BLaER1 (cell line): ENCODE data around the gene GLDC.
"Not testable (repeated sequence)": the region's sequence is repeated elsewhere in the genome, so short reads cannot be mapped to it uniquely, and the experiment has no call there.

ENCODE experiments used
- H3K27ac ChIP-seq: shearing (Covaris generic); formaldehyde crosslinking; 2 replicates; pipeline ENCODE4 v1.8.1; 2022
- H3K27me3 ChIP-seq: shearing (Covaris generic); formaldehyde crosslinking; 2 replicates; pipeline ENCODE4 v1.8.1; 2022
- H3K36me3 ChIP-seq: shearing (Covaris generic); formaldehyde crosslinking; 2 replicates; pipeline ENCODE4 v1.8.1; 2022
- H3K4me1 ChIP-seq: shearing (Covaris generic); formaldehyde crosslinking; 2 replicates; pipeline ENCODE4 v1.8.1; 2022
- H3K4me2 ChIP-seq: shearing (Covaris generic); formaldehyde crosslinking; 2 replicates; pipeline ENCODE4 v1.8.1; 2022
- H3K4me3 ChIP-seq: shearing (Covaris generic); formaldehyde crosslinking; 2 replicates; pipeline ENCODE4 v1.8.1; 2022
- H3K9ac ChIP-seq: shearing (Covaris generic); formaldehyde crosslinking; 2 replicates; pipeline ENCODE4 v1.8.1; 2022
- H3K9me3 ChIP-seq: shearing (Covaris generic); formaldehyde crosslinking; 2 replicates; pipeline ENCODE4 v1.8.1; 2022
- H4K20me1 ChIP-seq: shearing (Covaris generic); formaldehyde crosslinking; 2 replicates; pipeline ENCODE4 v1.8.1; 2022
- Cebpa-rat ChIP-seq: shearing (Covaris generic); IDR thresholded peaks from 2 replicates; pipeline ENCODE4 v1.8.1; 2022

GLDC gene

GRCh38 chr9:6645355-6646292 is at the start of gene GLDC:
Gene GLDC (minus strand): TSS chr9:6645729. CDS start chr9:6645499, 230 bp downstream.
- TF ChIP-seq Cebpa-rat = no peak
- H3K27ac ChIP-seq = no peak within 1 kb of the TSS
- no peaks in the 10 kb centered on the region for H3K36me3 ChIP-seq
- H3K27me3 ChIP-seq = peaks cover 69% of the 10 kb centered on the region
- peak within 1 kb of the TSS; percentile 60 for H3K4me3 ChIP-seq
- H4K20me1 ChIP-seq = peaks cover 21% of the 10 kb centered on the region
- peak within 1 kb of the TSS; percentile 77 for H3K4me2 ChIP-seq
- H3K4me1 ChIP-seq = peaks cover 11% of the 10 kb centered on the region
- no peak within 1 kb of the TSS for H3K9ac ChIP-seq
- peaks cover 3% of the 10 kb centered on the region; the same call in 1 of the 2 replicates for H3K9me3 ChIP-seq

- Histone ChIP-seq H3K4me3 (peak overlapping the region; percentile 60), H3K27me3 (no peaks in the 10 kb centered on the region), H3K9me3 (no peaks in the 10 kb centered on the region), H4K20me1 (no peaks in the 10 kb centered on the region), H3K36me3 (peaks cover 2% of the 10 kb centered on the region; the same call in 1 of the 2 replicates), H3K27ac (peak overlapping the region; percentile 87), H3K9ac (peak overlapping the region; percentile 76), H3K4me1 (peaks cover 74% of the 10 kb centered on the region), H3K4me2 (peak overlapping the region; percentile 76)
- no peak for TF ChIP-seq Cebpa-rat
These were observed 47.4 kb upstream of the GLDC start for GRCh38 chr9:6692881-6693361.

DNA sequence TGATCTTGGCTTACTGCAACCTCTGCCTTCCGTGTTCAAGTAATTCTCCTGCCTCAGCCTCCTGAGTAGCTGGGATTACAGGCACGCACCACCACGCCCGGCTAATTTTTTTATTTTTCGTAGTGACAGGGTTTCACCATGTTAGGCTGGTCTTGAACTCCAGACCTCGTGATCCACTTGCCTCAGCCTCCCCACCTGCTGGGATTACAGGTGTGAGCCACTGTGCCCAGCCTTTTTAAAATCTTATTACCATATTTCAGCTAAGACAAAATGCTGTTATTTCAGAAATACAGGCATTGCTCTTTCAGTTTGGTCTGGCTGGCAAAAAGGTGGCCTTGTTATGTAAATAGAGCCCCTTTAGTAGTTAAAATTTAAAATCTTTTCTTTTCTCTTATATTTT is 46.9 kb upstream of the GLDC start:
- no peak for TF ChIP-seq Cebpa-rat
- Histone ChIP-seq H3K36me3 (peaks cover 4% of the 10 kb centered on the region; the same call in 1 of the 2 replicates), H3K4me2 (peak overlapping the region; percentile 76), H3K4me1 (peaks cover 79% of the 10 kb centered on the region), H3K27ac (peak overlapping the region; percentile 87), H3K9ac (peak overlapping the region; percentile 76), H4K20me1 (no peaks in the 10 kb centered on the region), H3K27me3 (no peaks in the 10 kb centered on the region), H3K4me3 (peak overlapping the region; percentile 60), H3K9me3 (no peaks in the 10 kb centered on the region)

DNA sequence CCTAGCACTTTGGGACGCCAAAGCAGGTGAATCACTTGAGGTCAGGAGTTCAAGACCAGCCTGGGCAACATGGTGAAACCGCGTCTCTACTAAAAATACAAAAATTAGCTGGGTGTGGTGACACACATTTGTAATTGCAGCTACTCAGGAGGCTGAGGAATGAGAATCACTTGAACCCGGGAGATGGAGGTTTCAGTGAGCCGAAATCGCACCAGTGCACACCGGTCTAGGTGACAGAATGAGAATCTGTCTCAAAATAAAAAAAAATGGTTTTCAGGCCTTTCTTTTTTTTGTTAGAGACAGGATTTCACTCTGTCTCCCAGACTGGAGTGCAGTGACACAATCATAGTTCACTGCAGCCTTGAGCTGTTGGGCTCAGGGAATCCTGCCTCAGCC is 45.1 kb upstream of the GLDC start:
- H3K27me3 ChIP-seq, H3K9me3 ChIP-seq, H3K36me3 ChIP-seq, H4K20me1 ChIP-seq: not testable (repeated sequence)
- H3K27ac ChIP-seq = peak overlapping the region; percentile 87
- H3K4me1 ChIP-seq = peaks cover 91% of the 10 kb centered on the region
- H3K4me3 ChIP-seq = peak overlapping the region; percentile 52
- H3K4me2 ChIP-seq = peak overlapping the region; percentile 76
- H3K9ac ChIP-seq = peak overlapping the region; percentile 76

DNA sequence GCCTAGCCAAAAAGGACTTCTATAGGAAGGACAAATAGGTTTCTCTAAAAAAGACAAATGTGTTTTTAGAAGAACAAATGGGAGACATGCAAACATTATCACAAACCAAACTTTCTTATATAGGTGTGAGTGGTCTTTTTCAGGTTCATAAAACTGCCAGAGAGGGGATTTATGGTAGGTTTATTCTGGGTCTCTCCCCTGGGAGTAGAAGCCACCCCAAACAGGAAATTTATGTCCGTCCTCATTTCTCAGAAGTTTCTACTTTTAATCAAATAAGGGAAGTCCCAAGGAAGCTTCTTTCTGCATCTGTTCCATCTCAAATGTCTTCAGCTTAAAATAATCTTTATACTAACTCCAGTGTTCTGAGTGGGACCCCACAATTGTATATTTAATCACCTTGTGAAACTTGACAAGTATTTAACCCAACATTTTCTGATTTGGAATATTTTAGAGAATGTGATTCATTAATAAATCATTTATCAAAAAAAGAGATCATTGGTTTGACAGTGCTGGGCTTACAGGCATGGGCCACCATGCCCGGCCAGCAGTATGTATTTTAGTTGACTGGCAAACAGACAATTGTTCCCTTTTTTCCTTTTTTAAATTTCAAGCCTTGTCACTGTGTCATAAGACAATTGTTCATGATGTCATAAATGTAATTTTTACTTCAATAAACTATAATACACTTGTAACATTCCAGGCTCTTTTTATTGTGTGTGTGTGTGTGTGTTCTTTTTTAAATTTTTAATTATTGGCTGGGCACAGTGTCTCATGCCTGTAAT is 44.6 kb upstream of the GLDC start:
- peak overlapping the region; percentile 87 for H3K27ac ChIP-seq
- no peaks in the 10 kb centered on the region for H3K27me3 ChIP-seq
- peaks cover 4% of the 10 kb centered on the region; the same call in 1 of the 2 replicates for H3K36me3 ChIP-seq
- H3K9ac ChIP-seq = peak overlapping the region; percentile 76
- peaks cover 95% of the 10 kb centered on the region for H3K4me1 ChIP-seq
- H3K4me2 ChIP-seq = peak overlapping the region; percentile 76
- H4K20me1 ChIP-seq = no peaks in the 10 kb centered on the region
- no peak for TF ChIP-seq Cebpa-rat
- H3K4me3 ChIP-seq = peak overlapping the region; percentile 52
- H3K9me3 ChIP-seq = no peaks in the 10 kb centered on the region

DNA sequence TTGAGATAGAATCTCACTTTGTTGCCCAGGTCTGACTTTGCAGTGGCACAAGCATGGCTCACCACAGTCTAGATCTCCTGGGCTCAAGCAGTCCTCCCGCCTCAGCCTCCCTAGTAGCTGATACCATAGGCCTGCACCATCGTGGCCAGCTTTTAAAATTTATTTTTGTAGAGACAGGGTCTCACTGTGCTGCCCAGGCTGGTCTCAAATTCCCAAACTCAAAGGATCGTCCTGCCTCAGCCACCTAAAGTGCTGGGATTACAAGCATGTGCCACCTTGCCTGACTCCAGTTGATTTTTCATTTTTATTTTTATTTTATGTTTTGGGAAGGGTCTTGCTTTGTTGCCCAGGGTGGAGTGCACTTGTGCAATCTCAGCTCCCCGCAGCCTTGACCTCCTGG is 41.7 kb upstream of the GLDC start:
- Histone ChIP-seq H3K4me1 (peaks cover 97% of the 10 kb centered on the region), H3K4me3 (no peak overlapping the region), H3K9me3 (no peaks in the 10 kb centered on the region), H3K36me3 (peaks cover 4% of the 10 kb centered on the region; the same call in 1 of the 2 replicates), H3K4me2 (peak overlapping the region; percentile 76), H4K20me1 (no peaks in the 10 kb centered on the region), H3K9ac (peak overlapping the region; percentile 57; the same call in 1 of the 2 replicates), H3K27me3 (no peaks in the 10 kb centered on the region), H3K27ac (peak overlapping the region; percentile 87)
- no peak for TF ChIP-seq Cebpa-rat

DNA sequence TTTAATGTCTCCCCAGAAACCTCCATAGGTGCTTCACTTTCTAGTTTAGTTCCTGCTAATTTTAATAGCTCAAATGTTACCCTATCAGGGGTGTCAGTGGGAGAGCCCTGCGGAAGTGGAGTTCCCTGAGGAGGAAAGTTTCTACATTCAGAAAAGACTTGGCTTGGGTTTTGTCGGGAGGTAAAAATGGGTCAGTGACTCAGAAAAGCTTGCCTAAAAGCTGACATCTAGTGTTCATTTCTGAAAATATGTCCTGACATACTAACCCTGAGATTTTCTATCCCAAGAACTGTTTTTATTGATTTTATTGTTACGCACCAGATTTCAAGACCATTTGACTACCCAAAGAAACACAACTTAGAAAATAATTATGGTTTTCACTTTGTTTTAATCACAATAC is 40.9 kb upstream of the GLDC start:
- Histone ChIP-seq H3K27me3 (no peaks in the 10 kb centered on the region), H3K9me3 (no peaks in the 10 kb centered on the region), H3K4me1 (peaks cover 92% of the 10 kb centered on the region), H3K36me3 (peaks cover 4% of the 10 kb centered on the region; the same call in 1 of the 2 replicates), H3K27ac (peak overlapping the region; percentile 87), H3K4me3 (no peak overlapping the region; the same call in 1 of the 2 replicates), H3K9ac (peak overlapping the region; percentile 55; the same call in 1 of the 2 replicates), H3K4me2 (peak overlapping the region; percentile 76), H4K20me1 (no peaks in the 10 kb centered on the region)
- TF ChIP-seq Cebpa-rat = no peak

- H3K9me3 ChIP-seq = no peaks in the 10 kb centered on the region
- H3K4me3 ChIP-seq = peak overlapping the region; percentile 76
- H3K27me3 ChIP-seq = no peaks in the 10 kb centered on the region
- H3K36me3 ChIP-seq = no peaks in the 10 kb centered on the region
- TF ChIP-seq Cebpa-rat = no peak
- peak overlapping the region; percentile 95 for H3K4me2 ChIP-seq
- H4K20me1 ChIP-seq = no peaks in the 10 kb centered on the region
- peaks cover 72% of the 10 kb centered on the region for H3K4me1 ChIP-seq
- H3K27ac ChIP-seq = peak overlapping the region; percentile 98
- peak overlapping the region; percentile 96 for H3K9ac ChIP-seq
These were observed 36.5 kb upstream of the GLDC start for GRCh38 chr9:6681957-6682501.

DNA sequence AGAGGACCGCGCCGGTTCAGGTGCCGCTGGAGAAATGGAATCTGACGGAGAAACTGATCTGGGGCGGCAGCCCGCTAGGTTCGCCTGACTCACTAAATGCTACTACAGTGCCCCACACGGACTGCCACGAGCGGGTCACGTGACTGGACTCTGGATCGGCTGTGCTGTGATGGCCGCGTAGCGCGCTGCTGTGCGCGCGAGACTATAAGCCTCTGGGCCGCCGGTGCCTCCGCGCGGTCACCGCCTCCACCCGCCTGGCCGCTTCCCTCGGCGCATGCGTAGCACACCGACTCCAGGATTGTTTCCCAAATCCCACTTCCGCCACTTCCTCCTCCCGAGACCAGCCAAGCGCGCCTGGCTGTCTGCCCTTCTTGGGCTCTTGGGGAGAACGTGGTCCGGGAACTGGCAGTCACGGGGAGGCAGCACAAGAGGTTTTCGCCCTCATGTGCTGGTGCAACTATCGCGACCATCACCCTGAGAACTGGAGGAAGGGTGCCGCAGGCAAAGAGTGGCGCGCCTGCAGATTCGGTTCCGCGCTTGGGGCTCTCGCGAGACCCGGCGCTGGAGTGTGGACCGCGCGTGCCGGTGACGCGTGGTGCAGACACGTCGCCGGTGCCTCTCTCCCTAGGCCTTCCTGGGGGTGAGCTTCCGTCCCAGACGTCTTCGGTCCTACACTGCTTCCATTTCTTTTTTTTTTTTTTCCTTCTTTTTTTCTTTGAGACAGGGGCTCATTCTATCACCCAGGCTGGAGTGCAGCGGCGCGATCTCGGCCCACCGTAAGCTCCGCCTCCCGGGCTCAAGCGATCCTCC is 35.8 kb upstream of the GLDC start:
- TF ChIP-seq Cebpa-rat = no peak
- H3K27me3 ChIP-seq = no peaks in the 10 kb centered on the region

More for the DNA sequence above, 35.8 kb upstream of the GLDC start:
- Histone ChIP-seq H3K4me3 (peak overlapping the region; percentile 76), H3K27ac (peak overlapping the region; percentile 98), H3K4me1 (peaks cover 66% of the 10 kb centered on the region), H3K9me3 (no peaks in the 10 kb centered on the region), H3K4me2 (peak overlapping the region; percentile 95), H3K36me3 (no peaks in the 10 kb centered on the region), H3K9ac (peak overlapping the region; percentile 96), H4K20me1 (no peaks in the 10 kb centered on the region)
